GM06990 (cell line): ENCODE results near the gene LACRT.
"Not testable (repeated sequence)": the region's sequence is repeated elsewhere in the genome, so short reads cannot be mapped to it uniquely, and the experiment has no call there.

ENCODE experiments used
- DNase-seq: peaks from one replicate; pipeline ENCODE4 v3.0.0-alpha.2; 2011; ENCODE audit not compliant: insufficient read length; ENCODE audit errors: extremely low read depth
- H3K27me3 ChIP-seq: replicated peaks from 2 replicates; pipeline ENCODE4 v1.6.0; 2011; ENCODE audit warnings: low read length; ENCODE audit not compliant: control insufficient read depth, insufficient read depth
- H3K36me3 ChIP-seq: 2 replicates; pipeline ENCODE4 v1.5.1; 2011; ENCODE audit warnings: low read length; ENCODE audit not compliant: control insufficient read depth, insufficient read depth
- H3K4me3 ChIP-seq: replicated peaks from 2 replicates; pipeline ENCODE4 v1.5.1; 2011; ENCODE audit warnings: low read depth, mild to moderate bottlenecking, control low read depth, low read length
- TF ChIP-seq, protein P1 (sequence below): IDR thresholded peaks from 2 replicates; pipeline ENCODE4 v1.5.1; 2011; ENCODE audit warnings: low read length, control low read depth, mild to moderate bottlenecking, inconsistent platforms; ENCODE audit not compliant: insufficient read depth, poor library complexity, severe bottlenecking

The LACRT gene

DNA sequence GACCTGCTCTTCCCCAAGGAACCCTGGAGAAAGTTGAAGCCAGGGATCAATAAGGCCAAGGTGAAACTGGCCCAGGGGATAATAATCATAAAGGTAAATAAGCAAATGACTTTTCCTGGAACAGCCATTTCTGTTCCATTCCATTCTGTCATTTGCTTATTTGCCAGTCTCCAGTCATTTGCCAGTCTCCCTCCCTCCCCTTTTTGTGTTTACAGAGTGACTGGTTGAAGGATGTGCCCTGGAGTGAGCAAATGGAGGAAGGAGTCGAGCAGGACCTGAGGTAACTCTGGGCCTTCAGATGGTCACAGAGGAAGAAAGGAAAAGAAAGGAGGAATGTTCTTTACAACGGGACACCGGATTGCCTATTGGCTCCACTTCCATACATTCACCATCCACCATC, 31.3 kb upstream of the LACRT start:
- no peaks in the 10 kb centered on the region for H3K36me3 ChIP-seq
- TF ChIP-seq, protein P1, sequence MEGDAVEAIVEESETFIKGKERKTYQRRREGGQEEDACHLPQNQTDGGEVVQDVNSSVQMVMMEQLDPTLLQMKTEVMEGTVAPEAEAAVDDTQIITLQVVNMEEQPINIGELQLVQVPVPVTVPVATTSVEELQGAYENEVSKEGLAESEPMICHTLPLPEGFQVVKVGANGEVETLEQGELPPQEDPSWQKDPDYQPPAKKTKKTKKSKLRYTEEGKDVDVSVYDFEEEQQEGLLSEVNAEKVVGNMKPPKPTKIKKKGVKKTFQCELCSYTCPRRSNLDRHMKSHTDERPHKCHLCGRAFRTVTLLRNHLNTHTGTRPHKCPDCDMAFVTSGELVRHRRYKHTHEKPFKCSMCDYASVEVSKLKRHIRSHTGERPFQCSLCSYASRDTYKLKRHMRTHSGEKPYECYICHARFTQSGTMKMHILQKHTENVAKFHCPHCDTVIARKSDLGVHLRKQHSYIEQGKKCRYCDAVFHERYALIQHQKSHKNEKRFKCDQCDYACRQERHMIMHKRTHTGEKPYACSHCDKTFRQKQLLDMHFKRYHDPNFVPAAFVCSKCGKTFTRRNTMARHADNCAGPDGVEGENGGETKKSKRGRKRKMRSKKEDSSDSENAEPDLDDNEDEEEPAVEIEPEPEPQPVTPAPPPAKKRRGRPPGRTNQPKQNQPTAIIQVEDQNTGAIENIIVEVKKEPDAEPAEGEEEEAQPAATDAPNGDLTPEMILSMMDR: no peak

DNA sequence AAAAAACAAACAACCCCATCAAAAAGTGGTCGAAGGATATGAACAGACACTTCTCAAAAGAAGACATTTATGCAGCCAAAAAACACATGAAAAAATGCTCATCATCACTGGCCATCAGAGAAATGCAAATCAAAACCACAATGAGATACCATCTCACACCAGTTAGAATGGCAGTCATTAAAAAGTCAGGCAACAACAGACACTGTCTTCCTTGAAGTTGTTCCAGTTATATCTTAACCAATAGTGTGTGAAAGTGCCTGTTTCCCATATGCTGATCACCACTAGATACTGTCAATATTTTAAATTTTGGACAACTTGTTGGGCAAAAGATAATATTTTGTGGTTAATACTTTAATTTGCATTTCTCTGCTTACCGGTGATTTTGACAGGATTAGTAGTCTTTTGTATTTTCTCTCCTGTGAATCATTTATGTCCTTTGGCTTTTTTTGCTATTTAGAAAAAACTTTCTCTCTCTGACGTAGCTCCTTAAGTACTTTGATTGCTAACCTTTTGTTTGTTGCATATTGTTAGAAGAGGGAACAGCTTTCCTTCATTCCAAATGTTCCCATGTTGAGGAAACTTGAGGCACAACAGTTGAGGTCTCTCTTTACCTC, 30.4 kb upstream of the LACRT start:
- H3K36me3 ChIP-seq, DNase-seq, H3K4me3 ChIP-seq, H3K27me3 ChIP-seq: not testable (repeated sequence)

More for the DNA sequence above, 31.3 kb upstream of the LACRT start:
- H3K27me3 ChIP-seq: no peaks in the 10 kb centered on the region; the same call in 1 of the 2 replicates
- DNase-seq: no peak
- no peak overlapping the region for H3K4me3 ChIP-seq

DNA sequence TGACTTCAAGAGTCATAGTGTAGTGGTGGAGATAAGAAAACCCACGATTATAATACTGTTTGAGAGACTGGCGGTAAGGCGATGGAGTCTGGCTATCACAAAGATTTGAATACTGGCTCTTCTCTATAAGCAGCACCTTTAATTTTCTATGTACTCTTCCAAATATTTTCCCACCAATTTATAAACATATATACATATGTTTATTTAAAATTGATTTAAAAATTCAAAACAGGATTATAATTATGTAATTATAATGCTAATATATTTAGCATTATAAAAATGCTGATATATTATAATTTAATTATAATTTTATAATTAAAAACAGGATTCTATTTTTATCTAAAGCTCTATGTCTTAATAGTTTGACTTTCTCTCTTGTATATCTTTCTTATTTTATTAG, 28.9 kb upstream of the LACRT start:
- no peaks in the 10 kb centered on the region for H3K27me3 ChIP-seq
- no peak for DNase-seq
- no peak overlapping the region for H3K4me3 ChIP-seq
- no peaks in the 10 kb centered on the region for H3K36me3 ChIP-seq
- TF ChIP-seq, protein P1: no peak

DNA sequence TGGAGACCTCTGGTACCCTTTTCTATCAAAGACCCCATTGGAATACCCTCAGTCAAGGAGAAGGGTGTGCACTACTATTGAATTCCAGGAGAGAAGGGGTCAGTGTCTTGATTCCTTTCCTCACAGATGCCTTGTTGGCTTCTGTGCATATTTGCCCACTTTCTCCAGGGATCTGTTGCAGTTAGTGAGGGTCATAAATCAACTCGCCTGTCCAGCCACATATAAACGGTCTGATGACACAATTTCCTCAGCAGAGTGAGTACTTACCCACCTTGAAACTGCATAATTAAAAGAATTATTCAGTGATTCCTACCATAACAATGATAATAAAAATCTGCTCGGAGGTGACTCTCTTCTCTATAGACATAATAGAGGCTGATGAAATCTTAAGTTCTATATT, 27.3 kb upstream of the LACRT start:
- no peaks in the 10 kb centered on the region for H3K36me3 ChIP-seq
- no peak overlapping the region for H3K4me3 ChIP-seq
- TF ChIP-seq, protein P1: no peak
- no peaks in the 10 kb centered on the region for H3K27me3 ChIP-seq
- DNase-seq: no peak

DNA sequence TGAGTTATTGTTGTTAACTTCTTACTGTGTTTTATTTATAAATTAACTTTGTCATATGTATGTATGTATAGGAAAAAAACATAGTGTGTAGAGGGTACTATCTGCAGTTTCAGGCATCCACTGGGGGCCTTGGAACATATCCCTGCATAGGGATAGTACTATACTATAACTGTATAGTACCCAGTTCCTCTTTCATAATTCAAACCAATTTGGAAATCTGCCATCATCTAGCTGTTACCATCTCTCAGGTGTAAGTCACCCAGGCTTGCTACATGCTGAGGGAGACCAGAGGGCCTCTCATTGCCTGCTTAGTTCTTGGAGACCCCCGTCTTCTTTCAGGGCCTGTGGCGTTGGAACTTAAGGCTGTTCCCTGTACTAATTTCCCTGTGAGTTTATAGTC, 26.4 kb upstream of the LACRT start:
- Histone ChIP-seq H3K36me3 (no peaks in the 10 kb centered on the region), H3K27me3 (no peaks in the 10 kb centered on the region), H3K4me3 (no peak overlapping the region)
- TF ChIP-seq, protein P1: no peak
- DNase-seq: no peak

DNA sequence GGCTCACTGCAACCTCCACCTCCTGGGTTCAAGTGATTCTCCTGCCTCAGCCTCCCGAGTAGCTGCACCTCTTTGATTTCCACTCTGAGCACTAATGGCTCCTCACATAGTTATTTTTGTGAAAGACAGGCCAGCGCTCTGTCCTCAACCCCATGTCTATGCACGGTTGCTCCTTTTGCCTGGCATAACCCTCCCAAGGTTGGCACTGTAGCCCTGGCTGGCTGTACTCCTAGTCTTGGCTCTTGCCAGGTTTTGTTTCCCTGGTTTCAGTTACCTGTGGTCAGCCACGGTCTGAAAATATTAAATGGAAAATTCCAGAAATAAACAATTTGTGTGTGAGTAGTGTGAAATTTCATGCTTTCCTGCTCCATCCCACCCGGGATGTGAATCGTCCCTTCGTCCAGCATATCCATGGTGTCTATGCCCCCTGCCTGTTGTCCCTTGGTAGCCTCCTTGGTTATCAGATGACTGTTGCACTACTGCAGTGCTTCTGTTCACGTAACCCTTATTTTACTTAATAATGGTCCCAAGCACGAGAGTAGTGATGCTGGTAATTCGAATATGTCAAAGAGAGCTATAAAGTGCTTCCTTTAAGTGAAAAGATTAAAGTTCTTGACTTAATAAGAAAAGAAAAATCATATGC, 25.7 kb upstream of the LACRT start:
- H3K36me3 ChIP-seq: no peaks in the 10 kb centered on the region
- TF ChIP-seq, protein P1: no peak
- DNase-seq: no peak
- no peaks in the 10 kb centered on the region for H3K27me3 ChIP-seq
- no peak overlapping the region for H3K4me3 ChIP-seq
